ENCODE results near the gene ATP2C2. TPM values are rescaled to one million over a fixed set of nuclear protein-coding genes. Genes with fewer than 3 reads are reported as not detected.
A peak's percentile ranks its signal among the peaks of the same experiment; 100 is the strongest.

ATP2C2 gene
- polyA plus RNA-seq, 6 donors from 2014 or later: not detected

DNA sequence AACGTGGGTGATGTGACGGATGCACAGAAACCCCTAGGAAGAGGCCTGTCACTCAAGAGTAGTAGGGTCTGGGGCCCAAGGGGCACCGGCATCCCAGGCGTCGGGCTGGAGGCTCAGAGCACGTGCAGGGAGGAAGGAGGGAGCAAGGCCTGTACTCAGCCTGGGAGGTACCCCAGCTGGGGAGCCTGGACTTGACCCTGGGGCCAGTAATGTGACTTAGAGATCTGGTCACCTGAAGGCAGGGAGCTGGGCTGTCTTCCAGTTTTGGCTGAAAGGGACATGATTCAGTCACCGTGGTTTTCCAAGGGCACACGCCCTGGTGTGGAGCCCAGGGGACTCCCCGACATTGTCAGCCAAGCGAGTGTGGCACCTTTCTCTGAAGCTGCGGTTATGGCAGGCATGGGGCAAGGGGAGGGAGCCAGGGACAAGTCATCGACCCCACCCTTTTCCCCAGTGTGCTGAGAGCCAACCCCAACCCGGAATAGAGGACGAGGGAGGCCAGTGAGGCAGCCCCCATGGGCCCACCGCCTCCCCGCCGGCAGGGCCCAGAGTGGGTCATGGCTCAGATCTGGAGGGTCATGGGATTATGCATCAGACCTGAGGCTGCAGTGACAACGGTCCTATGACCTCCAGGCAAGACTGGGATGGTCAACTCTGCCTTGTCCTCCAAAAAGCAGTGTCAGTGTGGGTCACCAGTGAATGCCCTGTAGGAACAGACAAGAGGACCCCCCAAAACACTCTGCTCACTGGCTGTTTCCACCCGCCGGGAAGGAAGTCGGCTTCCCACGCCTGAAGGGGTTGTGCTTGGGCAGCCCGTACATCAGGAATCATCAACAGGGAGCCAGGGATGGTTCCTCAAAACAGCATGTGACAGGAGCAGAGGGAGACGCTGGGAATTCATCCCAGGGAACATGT lies 94.2 kb downstream of the ATP2C2 start:
- no peak overlapping the region for H3K4me3 Mint-ChIP-seq
- no peak for DNase-seq
- no peak for ATAC-seq (ENCODE audit: low read depth in 2 of 2)

GRCh38 chr16:84463221-84463620 lies 94.9 kb downstream of the ATP2C2 start:
- Mint-ChIP-seq H3K4me3 (no peak overlapping the region), H3K36me3 (peaks cover 18 to 30% of the 10 kb centered on the region in 2 donors), H3K9me3 (peaks cover 7 to 19% (median 13%) of the 10 kb centered on the region in 7 donors), H3K4me1 (no peaks in the 10 kb centered on the region), H3K27ac (peak overlapping the region in 2 of 6 donors; percentile 23 to 86), H3K27me3 (no peaks in the 10 kb centered on the region)
- DNase-seq (no peak), ATAC-seq (ENCODE audit: low read depth in 2 of 2) (no peak)

More for the DNA sequence above, 94.2 kb downstream of the ATP2C2 start:
- Mint-ChIP-seq H3K36me3 (peaks cover 14 to 23% of the 10 kb centered on the region in 2 donors), H3K9me3 (peaks cover 3 to 15% (median 11%) of the 10 kb centered on the region in 7 donors), H3K4me1 (no peaks in the 10 kb centered on the region), H3K27ac (no peak overlapping the region), H3K27me3 (no peaks in the 10 kb centered on the region)

- Mint-ChIP-seq H3K27ac (no peak overlapping the region), H3K4me3 (no peak overlapping the region), H3K27me3 (no peaks in the 10 kb centered on the region), H3K36me3 (peaks cover 18 to 30% of the 10 kb centered on the region in 2 donors), H3K4me1 (no peaks in the 10 kb centered on the region), H3K9me3 (peaks cover 7 to 18% (median 13%) of the 10 kb centered on the region in 7 donors)
- DNase-seq (no peak), ATAC-seq (ENCODE audit: low read depth in 2 of 2) (no peak)
These were observed 95.8 kb downstream of the ATP2C2 start for GRCh38 chr16:84464116-84464515.

DNA sequence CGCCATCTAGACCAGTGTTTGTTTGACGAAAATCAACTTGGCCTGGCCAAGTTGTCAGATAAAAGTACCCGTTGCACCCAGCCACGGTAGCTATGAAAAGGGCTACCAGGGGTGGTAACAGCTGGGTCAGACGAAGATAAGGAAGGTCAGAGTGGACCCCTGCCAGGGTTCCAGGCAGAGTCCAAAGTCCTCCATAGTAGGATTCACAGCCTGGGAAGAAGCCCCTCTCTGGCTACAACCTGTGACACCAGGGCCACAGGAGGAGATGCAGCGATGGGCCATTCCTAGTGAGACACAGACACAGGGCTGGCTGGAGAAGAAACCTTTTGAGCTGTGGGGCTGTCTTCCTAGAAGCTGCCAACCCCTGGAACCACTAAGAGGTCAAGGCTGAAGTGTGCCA lies 96.8 kb downstream of the ATP2C2 start:
- no peak overlapping the region for H3K27ac Mint-ChIP-seq
- peaks cover 18 to 30% of the 10 kb centered on the region in 2 donors for H3K36me3 Mint-ChIP-seq
- ATAC-seq (ENCODE audit: low read depth in 2 of 2) (no peak), DNase-seq (no peak)
- H3K9me3 Mint-ChIP-seq: peaks cover 7 to 18% (median 13%) of the 10 kb centered on the region in 7 donors
- no peak overlapping the region for H3K4me3 Mint-ChIP-seq
- no peaks in the 10 kb centered on the region for H3K27me3 Mint-ChIP-seq
- no peaks in the 10 kb centered on the region for H3K4me1 Mint-ChIP-seq

DNA sequence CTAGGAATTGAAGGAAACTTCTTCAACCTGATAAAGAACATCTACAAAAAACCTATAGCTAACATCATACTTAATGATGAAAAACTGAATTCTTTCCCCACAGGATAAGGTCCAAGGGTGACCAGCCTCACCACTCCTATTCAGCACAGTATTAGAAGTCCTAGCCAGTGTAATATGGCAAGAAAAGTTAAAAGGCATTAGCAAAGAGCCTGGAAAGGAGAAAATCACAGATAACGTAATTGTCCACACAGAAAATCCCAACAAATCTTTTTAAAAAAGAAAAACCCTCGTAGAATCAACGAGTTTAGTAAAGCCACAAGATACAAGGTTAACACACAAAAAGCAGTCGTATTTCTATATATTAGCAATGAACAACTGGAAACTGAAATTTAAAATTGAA lies 98.4 kb downstream of the ATP2C2 start:
- H3K36me3 Mint-ChIP-seq: peaks cover 18 to 37% of the 10 kb centered on the region in 2 donors
- no peaks in the 10 kb centered on the region for H3K4me1 Mint-ChIP-seq
- H3K9me3 Mint-ChIP-seq: peaks cover 8 to 21% (median 15%) of the 10 kb centered on the region in 7 donors
- no peak overlapping the region for H3K27ac Mint-ChIP-seq
- H3K27me3 Mint-ChIP-seq: no peaks in the 10 kb centered on the region
- ATAC-seq (ENCODE audit: low read depth in 2 of 2): no peak
- DNase-seq: no peak
- no peak overlapping the region for H3K4me3 Mint-ChIP-seq

- no peak for DNase-seq
- peaks cover 12 to 25% (median 20%) of the 10 kb centered on the region in 7 donors for H3K9me3 Mint-ChIP-seq
- no peaks in the 10 kb centered on the region for H3K4me1 Mint-ChIP-seq
- H3K4me3 Mint-ChIP-seq: peak overlapping the region in 1 of 8 donors; percentile 30
- peaks cover 18 to 37% of the 10 kb centered on the region in 2 donors for H3K36me3 Mint-ChIP-seq
- H3K27me3 Mint-ChIP-seq: no peaks in the 10 kb centered on the region
- H3K27ac Mint-ChIP-seq: no peak overlapping the region
- ATAC-seq (ENCODE audit: low read depth in 2 of 2): no peak
These were observed 98.9 kb downstream of the ATP2C2 start for GRCh38 chr16:84467256-84467655.

GRCh38 chr16:84467709-84468108 lies 99.4 kb downstream of the ATP2C2 start:
- ATAC-seq (ENCODE audit: low read depth in 2 of 2) (no peak), DNase-seq (no peak)
- no peaks in the 10 kb centered on the region for H3K4me1 Mint-ChIP-seq
- peak overlapping the region in 1 of 8 donors; percentile 9 for H3K4me3 Mint-ChIP-seq
- no peaks in the 10 kb centered on the region for H3K27me3 Mint-ChIP-seq
- H3K9me3 Mint-ChIP-seq: peaks cover 12 to 26% (median 20%) of the 10 kb centered on the region in 7 donors
- no peak overlapping the region for H3K27ac Mint-ChIP-seq
- H3K36me3 Mint-ChIP-seq: peaks cover 18 to 34% of the 10 kb centered on the region in 2 donors

GRCh38 chr16:84471316-84471715 lies 103.0 kb downstream of the ATP2C2 start:
- Mint-ChIP-seq H3K27ac (no peak overlapping the region), H3K36me3 (peaks cover 21 to 42% of the 10 kb centered on the region in 2 donors), H3K27me3 (no peaks in the 10 kb centered on the region), H3K4me3 (no peak overlapping the region), H3K9me3 (peaks cover 16 to 40% (median 23%) of the 10 kb centered on the region in 7 donors), H3K4me1 (no peaks in the 10 kb centered on the region)
- ATAC-seq (ENCODE audit: low read depth in 2 of 2): no peak
- DNase-seq: no peak

- no peaks in the 10 kb centered on the region for H3K27me3 Mint-ChIP-seq
- ATAC-seq (ENCODE audit: low read depth in 2 of 2): no peak
- H3K4me1 Mint-ChIP-seq: no peaks in the 10 kb centered on the region
- DNase-seq: no peak
- H3K27ac Mint-ChIP-seq: no peak overlapping the region
- H3K9me3 Mint-ChIP-seq: peaks cover 16 to 33% (median 20%) of the 10 kb centered on the region in 7 donors
- peaks cover 14 to 40% of the 10 kb centered on the region in 2 donors for H3K36me3 Mint-ChIP-seq
- H3K4me3 Mint-ChIP-seq: no peak overlapping the region
These were observed 103.6 kb downstream of the ATP2C2 start for GRCh38 chr16:84471966-84472365.

- DNase-seq: no peak
- no peaks in the 10 kb centered on the region for H3K27me3 Mint-ChIP-seq
These were observed 107.4 kb downstream of the ATP2C2 start for GRCh38 chr16:84475643-84476240.

DNA sequence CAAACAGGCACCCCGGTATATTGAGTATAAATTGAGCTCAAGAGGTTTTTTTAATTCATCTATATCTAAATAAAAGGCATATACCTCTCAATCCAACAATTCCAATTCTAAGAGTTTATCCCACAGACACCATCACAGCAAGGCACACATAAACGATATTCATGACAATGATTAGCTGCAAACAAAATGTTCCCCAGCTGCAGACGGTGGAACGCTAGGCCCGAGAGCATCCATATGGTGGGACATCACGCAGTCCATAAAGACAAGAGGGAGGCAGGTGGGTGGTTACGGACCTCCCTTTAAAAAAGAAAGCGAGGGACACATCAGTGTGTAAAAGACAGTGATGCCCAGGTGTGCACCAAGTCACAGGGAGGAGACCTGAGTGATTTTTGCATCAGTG lies 108.1 kb downstream of the ATP2C2 start:
- no peak for ATAC-seq (ENCODE audit: low read depth in 2 of 2)
- peaks cover 16 to 23% of the 10 kb centered on the region in 2 donors for H3K36me3 Mint-ChIP-seq
- H3K27ac Mint-ChIP-seq: peak overlapping the region in 1 of 6 donors; percentile 2
- peaks cover 9 to 24% (median 13%) of the 10 kb centered on the region in 7 donors for H3K9me3 Mint-ChIP-seq
- H3K4me1 Mint-ChIP-seq: no peaks in the 10 kb centered on the region
- DNase-seq: no peak
- no peaks in the 10 kb centered on the region for H3K27me3 Mint-ChIP-seq
- no peak overlapping the region for H3K4me3 Mint-ChIP-seq

More at GRCh38 chr16:84475643-84476240, 107.4 kb downstream of the ATP2C2 start:
- Mint-ChIP-seq H3K4me3 (no peak overlapping the region), H3K27ac (no peak overlapping the region), H3K9me3 (peaks cover 9 to 24% (median 13%) of the 10 kb centered on the region in 7 donors), H3K4me1 (no peaks in the 10 kb centered on the region), H3K36me3 (peaks cover 16 to 27% of the 10 kb centered on the region in 2 donors)
- ATAC-seq (ENCODE audit: low read depth in 2 of 2): no peak

GRCh38 chr16:84477661-84478060 lies 109.3 kb downstream of the ATP2C2 start:
- ATAC-seq (ENCODE audit: low read depth in 2 of 2) (no peak), DNase-seq (no peak)
- peaks cover 16% of the 10 kb centered on the region in 2 donors for H3K36me3 Mint-ChIP-seq
- H3K27me3 Mint-ChIP-seq: no peaks in the 10 kb centered on the region
- no peak overlapping the region for H3K4me3 Mint-ChIP-seq
- H3K4me1 Mint-ChIP-seq: peaks cover 0 to 8% (median 0%) of the 10 kb centered on the region in 3 donors
- peaks cover 4 to 17% (median 7%) of the 10 kb centered on the region in 7 donors for H3K9me3 Mint-ChIP-seq
- no peak overlapping the region for H3K27ac Mint-ChIP-seq

DNA sequence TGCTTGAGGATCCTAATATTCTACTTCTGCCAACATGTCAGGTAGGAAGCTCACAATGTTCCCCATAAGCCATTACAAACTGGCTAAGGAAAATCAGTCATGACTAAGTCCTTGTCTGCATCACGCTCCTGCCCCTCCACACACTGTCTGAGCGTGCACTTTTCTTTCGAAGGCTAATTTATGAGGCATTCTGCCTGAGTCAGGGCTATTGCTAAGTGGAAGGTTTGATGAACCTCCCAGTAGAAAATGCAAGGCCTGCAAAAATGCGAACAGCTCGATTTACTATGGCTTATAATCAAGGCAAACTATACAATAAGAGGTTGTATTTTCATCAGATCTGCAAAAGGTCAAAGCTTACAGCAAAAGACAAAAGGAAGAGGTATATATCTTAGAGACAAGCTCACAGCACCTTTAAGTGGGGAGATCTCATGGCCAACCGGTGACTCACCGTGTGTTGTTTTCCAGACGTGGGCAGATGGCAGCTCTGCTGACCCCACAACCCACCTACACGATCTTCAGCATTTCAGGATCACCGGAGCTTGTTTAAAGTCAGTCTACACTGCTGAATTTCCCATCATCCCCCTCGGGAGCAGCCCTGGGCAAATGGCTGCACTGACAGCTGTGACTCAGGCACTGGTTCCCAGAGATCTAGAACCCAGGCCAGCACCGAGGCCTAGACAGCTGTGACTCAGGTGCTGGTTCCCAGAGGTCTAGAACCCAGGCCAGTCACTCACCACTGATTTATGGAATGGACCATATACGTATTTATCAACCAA lies 110.0 kb downstream of the ATP2C2 start:
- Mint-ChIP-seq H3K36me3 (peaks cover 16% of the 10 kb centered on the region in 2 donors), H3K4me3 (peak overlapping the region in 1 of 8 donors; percentile 60), H3K27ac (no peak overlapping the region), H3K4me1 (peaks cover 0 to 15% (median 0%) of the 10 kb centered on the region in 3 donors), H3K27me3 (no peaks in the 10 kb centered on the region), H3K9me3 (peaks cover 4 to 13% (median 6%) of the 10 kb centered on the region in 7 donors)
- DNase-seq (no peak), ATAC-seq (ENCODE audit: low read depth in 2 of 2) (no peak)

All from naive B cell (primary cell).